GM12878 (cell line): ENCODE results near the gene CALD1. TPM values are rescaled to one million over a fixed set of nuclear protein-coding genes. Genes with fewer than 3 reads are reported as not detected.

Source experiments
- ASH2L ChIP-seq: fragments of 300-600, 200-600 bp; sonication (generic); IDR thresholded peaks from 2 replicates; pipeline ENCODE4 v1.6.1; 2017; ENCODE audit warnings: low read depth, mild to moderate bottlenecking, borderline replicate concordance
- ATF3 ChIP-seq: IDR thresholded peaks from 2 replicates; pipeline ENCODE4 v1.6.1; 2011; ENCODE audit warnings: low read depth, mild to moderate bottlenecking, low read length, moderate library complexity, borderline replicate concordance; ENCODE audit errors: extremely low read depth
- BCL11A ChIP-seq: IDR thresholded peaks from 2 replicates; pipeline ENCODE4 v1.6.1; 2011; ENCODE audit warnings: low read depth, low read length
- BRCA1 ChIP-seq: IDR thresholded peaks from 2 replicates; pipeline ENCODE4 v1.6.1; 2011; ENCODE audit warnings: low read depth, low read length, improper control_type of control experiment
- CHD1 ChIP-seq: IDR thresholded peaks from 2 replicates; pipeline ENCODE4 v1.6.1; 2012; ENCODE audit warnings: low read depth, low read length, improper control_type of control experiment
- EGR1 ChIP-seq, 2 experiments: IDR thresholded peaks; 1 replicate in 1 of 2; 2 replicates in 1 of 2; pipeline ENCODE4 v1.6.1; 2011 to 2012; ENCODE audit warnings: low read depth in 2 of 2, low read length in 2 of 2, borderline replicate concordance in 1 of 2, mild to moderate bottlenecking in 1 of 2, moderate library complexity in 1 of 2
- FOXM1 ChIP-seq: IDR thresholded peaks from 2 replicates; pipeline ENCODE4 v1.6.1; 2012; ENCODE audit warnings: low read depth, mild to moderate bottlenecking, inconsistent platforms, low read length, moderate library complexity
- HSF1 ChIP-seq: fragments of 150-350 bp; IDR thresholded peaks from 2 replicates; pipeline ENCODE4 v1.6.1; 2014; ENCODE audit warnings: mild to moderate bottlenecking, low read depth, low read length
- LARP7 ChIP-seq: fragments of 450-650 bp; IDR thresholded peaks from 2 replicates; pipeline ENCODE4 v1.6.1; 2017; ENCODE audit warnings: mild to moderate bottlenecking
- MXI1 ChIP-seq: fragments of 150-350 bp; IDR thresholded peaks from 2 replicates; pipeline ENCODE4 v1.6.1; 2011; ENCODE audit warnings: low read depth, mild to moderate bottlenecking, inconsistent platforms, low read length, improper control_type of control experiment
- PML ChIP-seq: IDR thresholded peaks from 2 replicates; pipeline ENCODE4 v1.6.1; 2012; ENCODE audit warnings: low read length, inconsistent platforms
- POLR2A ChIP-seq: IDR thresholded peaks from 2 replicates; pipeline ENCODE4 v1.6.1; 2011; ENCODE audit warnings: low read depth, mild to moderate bottlenecking, low read length
- RB1 ChIP-seq: fragments of 450-650 bp; formaldehyde crosslinking; IDR thresholded peaks from 2 replicates; pipeline ENCODE4 v1.6.1; 2017; ENCODE audit warnings: mild to moderate bottlenecking, borderline replicate concordance
- SKIL ChIP-seq: fragments of 450-650 bp; IDR thresholded peaks from 2 replicates; pipeline ENCODE4 v1.6.1; 2017; ENCODE audit warnings: mild to moderate bottlenecking, low read depth, inconsistent platforms; ENCODE audit not compliant: poor library complexity, severe bottlenecking
- SMARCA5 ChIP-seq: fragments of 450-650 bp; IDR thresholded peaks from 2 replicates; pipeline ENCODE4 v1.6.1; 2017; ENCODE audit warnings: mild to moderate bottlenecking
- SP1 ChIP-seq: IDR thresholded peaks from one replicate; pipeline ENCODE4 v1.6.1; 2011; ENCODE audit warnings: low read depth, low read length
- TARDBP ChIP-seq: IDR thresholded peaks from 2 replicates; pipeline ENCODE4 v1.6.1; 2016; ENCODE audit warnings: borderline replicate concordance
- TCF12 ChIP-seq: IDR thresholded peaks from 2 replicates; pipeline ENCODE4 v1.6.1; 2011; ENCODE audit warnings: low read depth, mild to moderate bottlenecking, low read length
- ZNF687 ChIP-seq: fragments of 450-650 bp; IDR thresholded peaks from 2 replicates; pipeline ENCODE4 v1.6.1; 2017; ENCODE audit warnings: mild to moderate bottlenecking, moderate library complexity
- polyA plus RNA-seq, 11 experiments: library from polyadenylated mRNA; depleted of rRNA in 4 of 11; unstranded in 6 of 11; stranded (reverse) in 5 of 11; fragments of >200 nt; fragmentation: Nextera tagmentation in 4 of 11; fragmentation: Illumina TruSeq in 1 of 11; extraction: Ambion mirVana in 4 of 11; extraction: Trizol in 1 of 11; gene quantifications; 1 replicate in 1 of 11; 2 replicates in 10 of 11; pipeline versions ENCODE4 v1.2.1 to v1.2.3, GENCODE V29; 2011 to 2016; ENCODE audit warnings: inconsistent platforms in 2 of 11, missing spikeins in 2 of 11, low read depth in 1 of 11
- total RNA-seq, 4 experiments: library from RNA; depleted of rRNA in 3 of 4; stranded (reverse); fragments of >200 nt in 3 of 4; fragmentation: Illumina TruSeq in 1 of 4; extraction: Trizol in 1 of 4; gene quantifications; 2 replicates each; pipeline versions ENCODE4 v1.2.1 to v1.2.3, GENCODE V29; 2013 to 2021
- TF ChIP-seq, protein P1 (sequence below): IDR thresholded peaks from 2 replicates; pipeline ENCODE4 v1.6.1; 2012; ENCODE audit warnings: low read depth, low read length, improper control_type of control experiment

Gene CALD1
- total and polyA plus RNA-seq, 10 of the 15 experiments (the other 5 are each of a cell fraction or from before 2014, with no cell fraction given) = 0.03 to 1.3 (median 0.22) TPM

DNA sequence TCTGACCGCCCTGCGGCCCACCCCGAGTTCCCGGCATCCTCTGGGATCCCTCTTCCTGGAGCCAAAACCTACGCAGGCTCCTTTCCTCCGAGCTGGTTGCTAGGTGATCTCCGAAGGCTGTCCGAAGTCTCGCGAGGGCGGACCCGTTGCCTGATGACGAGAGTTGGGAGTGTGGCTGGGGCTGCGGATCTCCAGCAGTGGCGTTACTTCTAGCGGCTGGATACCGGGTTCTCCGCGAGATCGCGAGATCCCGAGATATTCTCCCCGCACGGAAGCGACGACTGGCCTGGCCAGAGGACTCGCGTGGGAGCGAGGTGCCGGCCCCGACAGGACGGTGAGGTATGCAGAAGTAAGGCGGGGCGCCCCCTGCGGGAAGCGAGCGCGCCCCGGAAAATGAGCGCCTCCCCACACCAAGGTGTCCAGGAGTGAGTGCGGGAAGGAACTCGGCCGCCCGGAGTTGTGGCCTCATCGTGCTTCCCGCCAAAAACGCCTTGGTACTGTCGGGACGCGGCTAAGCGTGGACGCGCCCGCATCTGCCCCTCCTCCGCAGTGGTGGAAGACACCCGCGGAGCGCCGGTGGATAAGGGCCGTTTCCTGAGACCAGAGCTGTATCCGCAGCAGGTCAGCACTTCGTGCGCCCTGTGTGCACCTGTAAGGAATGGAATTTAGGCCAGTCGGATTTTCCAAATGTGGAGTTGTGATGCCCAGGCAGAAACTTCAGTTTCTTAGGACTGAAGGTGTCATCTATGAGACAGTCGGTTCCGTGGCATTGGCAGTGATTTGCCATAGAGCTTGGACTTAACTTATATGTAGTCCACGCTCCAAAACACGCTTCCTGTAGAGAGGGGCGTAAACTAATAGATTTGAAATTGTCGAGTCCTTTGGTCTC is 207.2 kb downstream of the CALD1 start, which contains the start of gene AGBL3 (continued):
- TF ChIP-seq, protein P1, sequence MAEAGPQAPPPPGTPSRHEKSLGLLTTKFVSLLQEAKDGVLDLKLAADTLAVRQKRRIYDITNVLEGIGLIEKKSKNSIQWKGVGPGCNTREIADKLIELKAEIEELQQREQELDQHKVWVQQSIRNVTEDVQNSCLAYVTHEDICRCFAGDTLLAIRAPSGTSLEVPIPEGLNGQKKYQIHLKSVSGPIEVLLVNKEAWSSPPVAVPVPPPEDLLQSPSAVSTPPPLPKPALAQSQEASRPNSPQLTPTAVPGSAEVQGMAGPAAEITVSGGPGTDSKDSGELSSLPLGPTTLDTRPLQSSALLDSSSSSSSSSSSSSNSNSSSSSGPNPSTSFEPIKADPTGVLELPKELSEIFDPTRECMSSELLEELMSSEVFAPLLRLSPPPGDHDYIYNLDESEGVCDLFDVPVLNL = no peak
- TF ChIP-seq TCF12 (no peak), RB1 (peak; percentile 98; the same call in 1 of the 2 replicates), MXI1 (peak; percentile 84), SKIL (no peak), SP1 (no peak), ASH2L (peak; percentile 93; the same call in 1 of the 2 replicates), EGR1 (IDR thresholded peaks at IDR 0.05; ENCODE audit: borderline replicate concordance in 1 of 2, low read depth in 2 of 2, low read length in 2 of 2) (no peak), TARDBP (0 out of 2 replicates have a peak, but pooled peaks have one; percentile 26), SMARCA5 (peak; percentile 92), POLR2A (peak; percentile 88), FOXM1 (no peak), HSF1 (no peak), LARP7 (peak; percentile 88; the same call in 1 of the 2 replicates), CHD1 (no peak), BCL11A (no peak), BRCA1 (peak; percentile 85), ZNF687 (peak; percentile 6; the same call in 1 of the 2 replicates), ATF3 (no peak), PML (peak; percentile 64; the same call in 1 of the 2 replicates)
